K562 (cell line): ENCODE data around the gene HACD1. TPM values are rescaled to one million over a fixed set of nuclear protein-coding genes. Genes with fewer than 3 reads are reported as not detected.

Experiments
- ATAC-seq: fragments of 200-7000 bp; cut with Tn5 transposase; 3 replicates; pipeline ENCODE4 v1.9.1; 2020; ENCODE audit warnings: moderate library complexity
- BruUV-seq: library from RNA; stranded (reverse); fragments of 400-500 nt; replicated peaks from 2 replicates; lab custom pipeline; 2021; lab: Mats Ljungman, UMichigan
- CTCF ChIA-PET: fragments of 300-600 bp; formaldehyde crosslinking; extraction: SDS; loops from one replicate; lab custom pipeline; 2021; ENCODE audit warnings: low intra/inter-chr PET ratio; lab: Yijun Ruan, JAX
- POLR2A ChIA-PET: fragments of 300-600, 350-650 bp; sonication (Branson Sonifier 250); formaldehyde crosslinking; extraction: SDS; loops from one replicate; lab custom pipeline; 2021; ENCODE audit warnings: antibody characterized with exemption, inconsistent platforms; lab: Yijun Ruan, JAX
- DNase-seq, 4 experiments: peaks; one replicate each; pipeline versions ENCODE4 v3.0.0 to v3.0.0-alpha.2; 2011 to 2018; ENCODE audit warnings: low spot score in 3 of 4, mixed read lengths in 3 of 4; ENCODE audit errors: extremely low read depth in 1 of 4
- FAIRE-seq: peaks from 2 replicates; lab custom pipeline; 2011; peaks lifted over from hg19 to GRCh38; lab: Jason Lieb, UNC
- H2AFZ ChIP-seq: 2 replicates; pipeline ENCODE4 v1.6.0; 2011; ENCODE audit warnings: low read depth, low read length, control low read depth, inconsistent platforms
- H3K27ac ChIP-seq: fragments of 200-600 bp; 3 replicates; pipeline ENCODE4 v1.8.0; 2011; ENCODE audit warnings: low read depth, mild to moderate bottlenecking, control low read depth, inconsistent platforms, low read length, moderate library complexity, mixed read lengths; ENCODE audit errors: extremely low read depth
- H3K27me3 ChIP-seq, 2 experiments: fragments of 300-600 bp in 1 of 2; 2 replicates in 1 of 2; 3 replicates in 1 of 2; pipeline versions ENCODE4 v1.6.0 to v1.8.0; 2011; ENCODE audit warnings: inconsistent platforms in 2 of 2, low read length in 2 of 2, mild to moderate bottlenecking in 1 of 2, mixed read lengths in 1 of 2, moderate library complexity in 1 of 2; ENCODE audit not compliant: control insufficient read depth in 2 of 2, insufficient read depth in 2 of 2
- H3K36me3 ChIP-seq: fragments of 300-600 bp; 3 replicates; pipeline ENCODE4 v1.8.0; 2011; ENCODE audit warnings: mild to moderate bottlenecking, low read length, inconsistent platforms; ENCODE audit not compliant: control insufficient read depth, insufficient read depth
- H3K4me1 ChIP-seq, 2 experiments: fragments of 200-600 bp in 1 of 2; replicated peaks in 1 of 2; 2 replicates in 1 of 2; 3 replicates in 1 of 2; pipeline versions ENCODE4 v1.5.1 to v1.8.0; 2011; ENCODE audit warnings: inconsistent platforms in 2 of 2, low read length in 2 of 2, mild to moderate bottlenecking in 1 of 2, mixed read lengths in 1 of 2, moderate library complexity in 1 of 2; ENCODE audit not compliant: control insufficient read depth in 2 of 2, insufficient read depth in 2 of 2
- H3K4me2 ChIP-seq: 2 replicates; pipeline ENCODE4 v1.6.1; 2011; ENCODE audit warnings: low read length, control low read depth, inconsistent platforms, mixed read lengths; ENCODE audit not compliant: insufficient read depth
- H3K4me3 ChIP-seq: fragments of 200-600 bp; sonication (generic), shearing (Covaris generic); 2 replicates; pipeline ENCODE4 v1.5.1; 2016; ENCODE audit warnings: control low read depth, inconsistent platforms
- H3K79me2 ChIP-seq: fragments of 200-600 bp; 3 replicates; pipeline ENCODE4 v1.8.0; 2011; ENCODE audit warnings: low read length, inconsistent platforms; ENCODE audit not compliant: control insufficient read depth, insufficient read depth
- H3K9ac ChIP-seq, 2 experiments: 2 replicates each; pipeline versions ENCODE4 v1.6.0 to v1.6.1; 2011; ENCODE audit warnings: low read depth in 2 of 2, low read length in 2 of 2, control low read depth in 1 of 2, inconsistent platforms in 1 of 2, mild to moderate bottlenecking in 1 of 2, mixed read lengths in 1 of 2; ENCODE audit not compliant: insufficient read depth in 1 of 2
- H3K9me1 ChIP-seq: one replicate; pipeline ENCODE4 v1.6.0; 2011; ENCODE audit warnings: inconsistent platforms, mild to moderate bottlenecking, low read length, moderate library complexity; ENCODE audit not compliant: control insufficient read depth, insufficient read depth
- H3K9me3 ChIP-seq: replicated peaks from 2 replicates; pipeline ENCODE4 v1.5.1; 2011; ENCODE audit warnings: low read depth, low read length, inconsistent platforms; ENCODE audit not compliant: control insufficient read depth, insufficient read depth
- H4K20me1 ChIP-seq: replicated peaks from 2 replicates; pipeline ENCODE4 v1.6.1; 2011; ENCODE audit warnings: low read length, inconsistent platforms, mixed read lengths; ENCODE audit not compliant: control insufficient read depth, insufficient read depth
- WGBS: fragments of 100-300 bp; shearing (Covaris generic); methylation state at CpG from one replicate; pipeline ENCODE4 v1.1.6; 2016; ENCODE audit warnings: low coverage, mixed read lengths; ENCODE audit not compliant: insufficient coverage; ENCODE audit errors: missing lambda C conversion rate; 5-methylcytosine and 5-hydroxymethylcytosine counted together
- in situ Hi-C: fragments of 300-500 bp; cut with MboI; formaldehyde crosslinking; loops from 4 replicates; pipeline ENCODE4 v1.15.0; 2018; ENCODE audit warnings: inconsistent platforms, mixed read lengths
- intact Hi-C: fragments of 100-400 bp; cut with micrococcal nuclease; formaldehyde crosslinking; loops from 2 replicates; pipeline ENCODE4 v1.14.2; 2022
- polyA plus RNA-seq, 8 experiments: library from polyadenylated mRNA; depleted of rRNA in 4 of 8; stranded (reverse) in 5 of 8; unstranded in 3 of 8; fragments of >200 nt; fragmentation: Nextera tagmentation in 2 of 8; fragmentation: Illumina TruSeq in 1 of 8; extraction: Ambion mirVana in 2 of 8; extraction: Trizol in 1 of 8; gene quantifications; 2 replicates each; pipeline versions ENCODE4 v1.2.1 to v1.2.3, GENCODE V29; 2011 to 2014; ENCODE audit warnings: inconsistent platforms in 1 of 8, missing spikeins in 1 of 8
- total RNA-seq, 7 experiments: library from RNA; depleted of rRNA in 6 of 7; stranded (reverse); fragments of >200 nt in 6 of 7; fragmentation: Illumina TruSeq in 2 of 7; extraction: Trizol in 2 of 7; gene quantifications; 2 replicates each; pipeline versions ENCODE4 v1.2.1 to v1.2.3, GENCODE V29; 2011 to 2021; ENCODE audit warnings: low replicate concordance in 1 of 7
- TF ChIP-seq, protein P1 (sequence below): fragments of 250-450 bp; sonication (Bioruptor Pico); IDR thresholded peaks from 2 replicates; pipeline ENCODE4 v1.8.0; 2022; ENCODE audit warnings: inconsistent platforms, mild to moderate bottlenecking, moderate library complexity, borderline replicate concordance

HACD1 gene
- total and polyA plus RNA-seq, 9 of the 15 experiments (the other 6 are each of a cell fraction or from before 2014, with no cell fraction given): 0.99 to 4.5 (median 2.4) TPM

- ChIA-PET CTCF (no interaction called here), POLR2A (no interaction called here)
- intact Hi-C loops (loop anchor here (10.0 kb wide), 2 partner anchors 235 to 485 kb away; no protein-coding TSS in a partner anchor), in situ Hi-C loops (loop anchor here (5.0 to 25.0 kb wide), 6 partner anchors 133 to 775 kb away; no protein-coding TSS in a partner anchor)
- 63% methylated on average over 13 of the region's 13 CpGs for WGBS
- Histone ChIP-seq H4K20me1 (no peaks in the 10 kb centered on the region), H3K9ac (no peak overlapping the region), H3K27me3 (no peaks in the 10 kb centered on the region), H3K9me3 (no peaks in the 10 kb centered on the region), H3K4me3 (no peak overlapping the region), H3K4me1 (peaks cover 0 to 2% of the 10 kb centered on the region in 2 experiments; a peak in 2 of 5 replicates), H3K4me2 (no peak overlapping the region), H3K79me2 (no peaks in the 10 kb centered on the region), H3K36me3 (no peaks in the 10 kb centered on the region), H2AFZ (no peak overlapping the region), H3K27ac (no peak overlapping the region), H3K9me1 (no peaks in the 10 kb centered on the region)
- no TSS peak for BruUV-seq
- TF ChIP-seq, protein P1, sequence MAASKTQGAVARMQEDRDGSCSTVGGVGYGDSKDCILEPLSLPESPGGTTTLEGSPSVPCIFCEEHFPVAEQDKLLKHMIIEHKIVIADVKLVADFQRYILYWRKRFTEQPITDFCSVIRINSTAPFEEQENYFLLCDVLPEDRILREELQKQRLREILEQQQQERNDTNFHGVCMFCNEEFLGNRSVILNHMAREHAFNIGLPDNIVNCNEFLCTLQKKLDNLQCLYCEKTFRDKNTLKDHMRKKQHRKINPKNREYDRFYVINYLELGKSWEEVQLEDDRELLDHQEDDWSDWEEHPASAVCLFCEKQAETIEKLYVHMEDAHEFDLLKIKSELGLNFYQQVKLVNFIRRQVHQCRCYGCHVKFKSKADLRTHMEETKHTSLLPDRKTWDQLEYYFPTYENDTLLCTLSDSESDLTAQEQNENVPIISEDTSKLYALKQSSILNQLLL (CRISPR knock-in tag): no peak
- FAIRE-seq: no peak
- ATAC-seq: no peak
- no peak for DNase-seq
Measured at GRCh38 chr10:17609523-17610079, 7.6 kb downstream of the HACD1 start.
